Measurements from ENCODE around the gene AQP5.

DNA sequence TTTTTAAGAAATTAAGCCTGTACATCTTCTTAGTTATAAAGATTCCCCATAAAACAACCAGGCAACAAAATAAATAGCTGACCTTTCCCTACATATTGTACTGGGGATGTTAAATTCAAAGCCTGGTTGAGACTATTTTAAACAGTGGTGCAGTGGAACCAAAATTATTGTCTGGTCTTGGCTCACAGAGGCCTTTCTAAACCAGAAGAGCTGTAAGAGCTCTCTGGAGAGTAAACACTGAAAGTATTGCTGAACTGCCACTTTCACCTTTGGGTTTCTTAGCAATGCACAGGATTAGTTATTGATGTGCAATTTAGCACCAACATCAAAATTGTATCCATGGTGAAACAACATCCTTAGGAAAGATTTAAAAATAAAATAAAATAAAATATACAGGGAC is 43.0 kb downstream of the AQP5 start:
- TF ChIP-seq, protein P1, sequence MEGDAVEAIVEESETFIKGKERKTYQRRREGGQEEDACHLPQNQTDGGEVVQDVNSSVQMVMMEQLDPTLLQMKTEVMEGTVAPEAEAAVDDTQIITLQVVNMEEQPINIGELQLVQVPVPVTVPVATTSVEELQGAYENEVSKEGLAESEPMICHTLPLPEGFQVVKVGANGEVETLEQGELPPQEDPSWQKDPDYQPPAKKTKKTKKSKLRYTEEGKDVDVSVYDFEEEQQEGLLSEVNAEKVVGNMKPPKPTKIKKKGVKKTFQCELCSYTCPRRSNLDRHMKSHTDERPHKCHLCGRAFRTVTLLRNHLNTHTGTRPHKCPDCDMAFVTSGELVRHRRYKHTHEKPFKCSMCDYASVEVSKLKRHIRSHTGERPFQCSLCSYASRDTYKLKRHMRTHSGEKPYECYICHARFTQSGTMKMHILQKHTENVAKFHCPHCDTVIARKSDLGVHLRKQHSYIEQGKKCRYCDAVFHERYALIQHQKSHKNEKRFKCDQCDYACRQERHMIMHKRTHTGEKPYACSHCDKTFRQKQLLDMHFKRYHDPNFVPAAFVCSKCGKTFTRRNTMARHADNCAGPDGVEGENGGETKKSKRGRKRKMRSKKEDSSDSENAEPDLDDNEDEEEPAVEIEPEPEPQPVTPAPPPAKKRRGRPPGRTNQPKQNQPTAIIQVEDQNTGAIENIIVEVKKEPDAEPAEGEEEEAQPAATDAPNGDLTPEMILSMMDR (IDR thresholded peaks at IDR 0.05): no peak
- TF ChIP-seq EP300 (IDR thresholded peaks at IDR 0.05): no peak
